Fibroblast of peridontal ligament (primary cell): ENCODE data around the gene STEEP1.

Source experiments
- DNase-seq: peaks from one replicate; pipeline ENCODE4 v3.0.0-alpha.2; 2010; ENCODE audit errors: extremely low read depth

Gene STEEP1

GRCh38 chrX:119488749-119489148 is 76.5 kb downstream of the STEEP1 start:
- peak; percentile 69 for DNase-seq
